Measurements from ENCODE around the gene ATP5PB.

DNA sequence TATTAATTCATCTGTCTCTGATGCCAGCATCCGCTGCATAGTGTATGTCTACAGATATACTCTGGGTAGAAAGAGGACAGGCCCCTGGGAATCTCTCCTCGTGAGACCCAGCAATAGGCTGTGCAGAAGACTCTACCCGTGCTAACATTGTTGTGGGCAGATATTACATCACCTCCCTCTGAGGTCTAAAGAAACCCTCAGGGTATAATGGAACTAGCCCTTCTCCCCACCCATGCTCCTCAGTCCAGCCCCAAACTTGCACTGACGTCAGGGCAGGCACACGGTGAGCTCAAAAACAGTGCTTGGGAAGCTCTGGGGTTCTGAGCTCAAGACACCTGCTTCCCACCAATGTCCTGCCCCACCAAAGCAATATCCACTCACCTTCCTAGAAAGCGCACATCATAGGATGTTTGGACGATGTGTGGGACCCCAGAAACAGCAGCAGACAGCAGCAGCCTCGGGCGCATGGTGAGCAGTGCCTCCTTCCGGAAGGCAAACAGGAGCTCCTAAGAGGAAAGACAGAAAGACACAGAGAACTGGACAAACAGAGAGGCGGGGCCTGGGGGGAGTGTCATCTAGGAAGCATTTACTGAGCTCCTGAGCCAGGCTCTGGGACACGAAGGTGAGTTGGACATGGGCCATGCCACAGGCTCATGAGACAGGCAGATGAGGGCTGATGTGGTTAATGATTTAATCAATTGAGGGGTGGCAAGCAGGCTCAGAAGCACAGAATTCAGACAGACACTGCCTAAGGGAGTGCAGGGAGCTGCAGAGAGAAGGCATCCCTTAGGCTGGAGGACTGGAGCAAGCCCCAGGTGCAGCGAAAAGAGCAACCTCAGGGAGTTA lies 26.5 kb upstream of the ATP5PB start:
- no peak for TF ChIP-seq CTCF (IDR thresholded peaks at IDR 0.05; ENCODE audit: low read length)
- TF ChIP-seq EZH2 (IDR thresholded peaks at IDR 0.05; ENCODE audit: borderline replicate concordance, low read length): no peak
